Retinal pigment epithelial cell (primary cell): ENCODE measurements around the gene TMPRSS11E.
A peak's percentile ranks its signal among the peaks of the same experiment; 100 is the strongest.

Source experiments
- DNase-seq: peaks from one replicate; pipeline ENCODE4 v3.0.0-alpha.2; 2010; ENCODE audit warnings: low read depth
- H3K4me3 ChIP-seq: 2 replicates; pipeline ENCODE4 v1.5.1; 2011; ENCODE audit warnings: mild to moderate bottlenecking, low read length, control low read depth, moderate library complexity
- CTCF ChIP-seq: conservative IDR thresholded peaks from 2 replicates; pipeline ENCODE4 v1.5.1; 2011; ENCODE audit warnings: low read depth, low read length, control low read depth, inconsistent platforms

Gene TMPRSS11E

GRCh38 chr4:68462691-68463090, 15.4 kb downstream of the TMPRSS11E start:
- no peak for DNase-seq
- no peak for TF ChIP-seq CTCF
- no peak overlapping the region for H3K4me3 ChIP-seq

GRCh38 chr4:68463796-68464195, 16.5 kb downstream of the TMPRSS11E start:
- peak; percentile 33 for DNase-seq
- no peak for TF ChIP-seq CTCF

GRCh38 chr4:68465058-68465457, 17.8 kb downstream of the TMPRSS11E start:
- no peak for TF ChIP-seq CTCF
- H3K4me3 ChIP-seq: no peak overlapping the region
- DNase-seq: no peak

More at GRCh38 chr4:68463796-68464195, 16.5 kb downstream of the TMPRSS11E start:
- H3K4me3 ChIP-seq: no peak overlapping the region

- no peak overlapping the region for H3K4me3 ChIP-seq
- DNase-seq: peak; percentile 35
- TF ChIP-seq CTCF: no peak
These were observed 18.9 kb downstream of the TMPRSS11E start for GRCh38 chr4:68466185-68466584.

GRCh38 chr4:68466751-68467150, 19.5 kb downstream of the TMPRSS11E start:
- no peak for DNase-seq
- H3K4me3 ChIP-seq: no peak overlapping the region
- TF ChIP-seq CTCF: no peak

- no peak for DNase-seq
- no peak overlapping the region for H3K4me3 ChIP-seq
- TF ChIP-seq CTCF: no peak
These were observed 22.2 kb downstream of the TMPRSS11E start for GRCh38 chr4:68469482-68469881.

- no peak for TF ChIP-seq CTCF
- H3K4me3 ChIP-seq: no peak overlapping the region
- no peak for DNase-seq
These were observed 28.9 kb downstream of the TMPRSS11E start for GRCh38 chr4:68476191-68476590.
